Activated CD4-positive, CD25-positive, alpha-beta regulatory T cell (primary cell): ENCODE results near the gene PRSS3.
"Not testable (repeated sequence)": the region's sequence is repeated elsewhere in the genome, so short reads cannot be mapped to it uniquely, and the experiment has no call there.

Source experiments
- DNase-seq, 4 experiments: peaks; one replicate each; lab custom pipeline; 2025; lab: John Stamatoyannopoulos, UW

The PRSS3 gene

DNA sequence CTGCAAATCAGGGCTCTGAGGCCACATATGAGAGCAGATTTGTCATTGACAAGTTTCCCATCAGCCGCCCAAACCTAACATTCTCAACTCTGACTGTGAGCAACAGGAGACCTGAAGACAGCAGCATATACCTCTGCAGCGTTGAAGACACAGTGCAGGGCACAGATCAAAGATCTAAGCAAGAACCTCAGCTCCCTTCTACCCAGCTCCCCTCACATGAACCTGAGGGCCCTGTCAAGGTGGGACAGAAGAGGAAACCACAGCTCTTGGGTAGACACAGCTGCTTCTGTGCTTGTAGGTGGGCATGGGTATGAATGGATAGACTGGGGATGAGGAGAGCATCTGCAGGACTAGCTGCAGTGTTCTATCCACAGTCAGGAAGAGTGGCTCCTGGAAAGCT is 8.7 kb upstream of the PRSS3 start:
- DNase-seq: no peak

- no peak for DNase-seq
Observed at GRCh38 chr9:33787839-33788238, 7.5 kb upstream of the PRSS3 start.

- not testable (repeated sequence) for DNase-seq
Observed at GRCh38 chr9:33789429-33789828, 5.9 kb upstream of the PRSS3 start.

DNA sequence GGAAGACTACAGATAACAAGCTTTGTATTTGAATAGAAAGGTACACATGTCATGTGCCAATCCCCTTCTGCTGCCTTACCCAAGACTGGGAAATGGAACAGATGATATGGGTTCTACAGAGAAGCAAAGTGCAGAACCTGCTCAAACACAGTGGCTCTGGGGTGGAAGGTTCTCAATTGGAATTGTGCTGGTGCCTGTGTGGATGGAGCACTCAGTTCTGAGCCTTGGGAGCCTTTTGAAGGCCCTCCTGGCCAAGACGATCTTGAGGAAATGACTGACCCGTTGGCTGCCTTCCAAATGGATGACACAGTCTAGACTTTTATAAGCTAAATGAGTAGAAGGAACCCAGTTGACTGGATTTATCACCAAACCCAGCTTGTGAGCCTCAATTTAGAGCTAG is 4.2 kb upstream of the PRSS3 start:
- no peak for DNase-seq

DNA sequence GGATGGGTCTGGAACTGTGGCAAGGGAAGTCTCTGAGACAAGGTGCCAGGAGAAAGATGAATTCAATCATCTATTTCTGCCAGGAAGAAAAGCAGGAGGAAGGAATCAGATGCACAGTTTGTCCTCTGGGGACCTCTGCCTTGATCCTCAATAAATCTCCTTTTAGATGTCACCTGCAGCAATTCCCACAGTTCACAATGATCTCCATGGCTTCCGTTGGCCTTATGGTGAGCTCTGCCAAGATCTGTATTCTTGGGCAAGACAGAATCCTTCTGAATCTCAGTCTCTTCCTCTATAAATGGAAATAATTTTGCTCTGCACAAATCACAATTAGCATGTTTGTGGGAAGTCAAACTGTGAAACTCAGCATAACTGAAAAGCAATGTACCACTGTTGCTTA is 1.9 kb upstream of the PRSS3 start:
- DNase-seq: not testable (repeated sequence)

- no peak for DNase-seq
Observed at GRCh38 chr9:33794560-33794959, 801 bp upstream of the PRSS3 start.

DNA sequence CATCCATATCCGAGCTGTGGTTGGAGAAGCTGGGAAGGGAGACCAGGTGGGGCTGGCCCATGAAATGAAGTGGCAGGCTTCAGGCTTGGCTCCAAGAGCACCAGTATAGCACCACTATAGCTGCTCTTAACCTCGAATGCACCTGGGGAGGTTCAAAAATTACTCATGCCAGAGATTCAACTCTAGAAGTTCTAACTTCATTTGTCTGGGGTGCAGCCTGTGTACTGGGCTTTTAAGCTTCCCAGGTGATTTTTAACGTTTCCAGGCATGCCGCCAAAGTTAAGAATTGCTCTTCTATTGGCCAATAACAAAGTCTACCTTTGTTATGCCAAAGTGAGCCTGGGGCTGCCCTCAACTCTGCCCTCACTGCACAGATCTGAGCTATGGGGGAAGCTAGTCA is 458 bp downstream of the PRSS3 start:
- DNase-seq: no peak

DNA sequence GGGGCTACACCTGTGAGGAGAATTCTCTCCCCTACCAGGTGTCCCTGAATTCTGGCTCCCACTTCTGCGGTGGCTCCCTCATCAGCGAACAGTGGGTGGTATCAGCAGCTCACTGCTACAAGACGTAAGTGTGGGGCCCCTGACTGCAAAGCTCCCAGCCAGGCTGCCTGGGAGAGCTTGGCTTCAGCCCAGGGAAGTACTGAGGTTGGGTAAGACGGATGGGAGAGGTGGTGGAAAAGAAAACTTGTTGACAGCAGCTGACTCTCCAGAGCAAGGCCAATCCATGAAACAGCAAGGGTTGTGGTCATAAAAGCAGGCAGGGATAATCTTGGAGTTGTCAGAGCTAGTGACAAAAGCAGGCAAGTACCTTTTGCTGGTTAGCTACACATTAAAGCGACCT is 1.3 kb downstream of the PRSS3 start:
- not testable (repeated sequence) for DNase-seq

GRCh38 chr9:33797837-33798236 is 2.5 kb downstream of the PRSS3 start:
- no peak for DNase-seq

DNA sequence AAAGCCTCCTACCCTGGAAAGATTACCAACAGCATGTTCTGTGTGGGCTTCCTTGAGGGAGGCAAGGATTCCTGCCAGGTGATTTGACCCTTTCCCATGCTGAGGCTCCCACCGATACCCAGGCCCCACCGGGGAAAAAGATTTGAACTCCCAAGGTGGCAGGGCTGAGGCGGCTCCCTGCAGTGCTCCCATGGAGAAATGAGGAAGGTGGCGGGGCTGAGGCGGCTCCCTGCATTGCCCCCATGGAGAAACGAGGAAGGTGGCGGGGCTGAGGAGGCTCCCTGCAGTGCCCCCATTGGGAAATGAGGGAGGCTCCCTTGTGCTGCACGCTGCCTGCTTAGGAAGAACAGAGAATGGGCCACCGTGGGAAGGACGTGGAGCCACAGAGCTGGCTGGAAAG is 3.2 kb downstream of the PRSS3 start:
- DNase-seq: no peak

- no peak for DNase-seq
Observed at GRCh38 chr9:33799928-33800704, 4.8 kb downstream of the PRSS3 start.

DNA sequence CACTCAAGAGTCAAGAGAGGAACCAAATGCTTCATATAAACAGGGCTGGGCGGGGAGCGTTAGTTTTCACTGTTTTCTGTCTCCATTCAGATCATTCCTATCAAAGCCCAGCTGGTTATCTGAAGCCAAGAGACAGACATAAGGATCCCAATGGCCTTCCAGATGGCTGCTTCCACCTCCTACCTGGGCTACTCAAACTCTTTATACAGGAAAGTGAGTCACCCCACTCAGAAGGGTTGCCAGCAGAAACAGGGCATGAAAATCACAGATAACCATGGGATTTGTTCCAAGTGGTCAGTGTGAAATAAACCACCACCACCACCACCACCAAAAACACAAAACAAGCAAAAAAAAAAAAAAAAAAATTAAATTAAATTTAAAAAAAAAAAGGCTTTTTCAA is 5.5 kb downstream of the PRSS3 start:
- DNase-seq: no peak

DNA sequence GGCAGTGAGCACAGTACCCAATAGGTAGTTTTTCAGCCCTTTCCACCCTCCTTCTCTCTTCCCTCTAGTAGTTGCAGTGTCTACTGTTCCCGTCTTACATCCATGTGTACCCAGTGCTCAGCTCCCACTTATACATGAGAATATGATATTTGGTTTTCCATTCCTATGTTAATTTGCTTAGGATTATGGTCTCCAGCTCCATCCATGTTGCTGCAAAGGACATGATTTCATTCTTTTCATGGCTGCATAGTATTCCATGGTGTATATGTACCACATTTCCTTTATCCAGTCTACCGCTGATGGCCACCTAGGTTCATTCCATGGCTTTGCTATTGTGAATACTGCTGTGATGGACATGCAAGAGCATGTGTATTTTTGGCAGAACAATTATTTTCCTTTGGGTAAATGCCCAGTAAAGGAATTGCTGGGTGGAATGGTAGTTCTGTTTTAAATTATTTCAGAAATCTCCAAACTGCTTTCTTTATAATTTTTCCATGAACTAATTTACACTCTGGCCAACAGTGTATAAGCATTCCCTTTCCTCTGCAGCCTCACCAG is 6.7 kb downstream of the PRSS3 start:
- DNase-seq: not testable (repeated sequence)

DNA sequence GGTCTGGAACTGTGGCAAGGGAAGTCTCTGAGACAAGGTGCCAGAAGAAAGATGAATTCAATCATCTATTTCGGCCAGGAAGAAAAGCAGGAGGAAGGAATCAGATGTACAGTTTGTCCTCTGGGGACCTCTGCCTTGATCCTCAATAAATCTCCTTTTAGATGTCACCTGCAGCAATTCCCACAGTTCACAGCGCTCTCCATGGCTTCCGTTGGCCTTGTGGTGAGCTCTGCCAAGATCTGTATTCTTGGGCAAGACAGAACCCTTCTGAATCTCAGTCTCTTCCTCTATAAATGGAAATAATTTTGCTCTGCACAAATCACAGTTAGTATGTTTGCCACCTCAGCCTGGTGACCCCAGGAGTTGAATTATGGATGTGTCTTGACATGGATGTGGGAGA is 8.8 kb downstream of the PRSS3 start:
- DNase-seq: not testable (repeated sequence)

DNA sequence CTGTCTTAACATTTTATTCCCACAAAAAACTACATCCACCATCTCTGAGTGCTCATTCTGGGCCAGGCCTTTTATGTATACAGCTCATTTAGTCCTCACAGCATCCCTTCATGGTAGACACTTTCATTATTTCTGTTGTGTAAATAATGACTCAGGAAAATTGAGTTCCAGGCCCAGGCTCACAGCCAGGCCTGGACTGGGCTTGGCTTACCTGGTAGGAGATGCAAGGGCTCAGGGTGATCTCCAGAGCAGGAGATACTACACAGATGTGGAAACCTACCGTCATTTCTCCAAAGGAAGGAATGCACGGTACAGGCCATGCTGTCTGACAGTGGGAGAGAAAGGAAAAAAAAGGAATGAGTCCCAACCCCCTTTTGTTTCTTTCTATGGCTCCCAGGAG is 11.8 kb downstream of the PRSS3 start:
- DNase-seq: not testable (repeated sequence)

DNA sequence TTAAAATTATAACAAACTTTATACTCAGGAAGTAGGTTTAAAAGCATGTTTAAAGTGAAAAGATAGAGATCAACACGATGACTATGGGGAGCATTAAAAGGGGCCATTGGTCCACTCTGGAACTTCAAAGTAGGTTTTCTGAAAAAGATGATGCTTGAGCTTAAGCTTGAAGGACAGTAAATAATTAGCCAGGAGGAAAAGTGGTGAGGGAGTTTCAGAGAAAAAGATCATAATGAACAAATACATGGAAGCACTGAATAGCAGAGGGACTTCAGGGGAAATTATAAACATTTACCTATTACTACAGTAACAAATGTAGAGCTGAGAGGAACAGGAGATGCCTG is 13.6 kb downstream of the PRSS3 start:
- DNase-seq: not testable (repeated sequence)

- no peak for DNase-seq
Observed at GRCh38 chr9:33809506-33809905, 14.1 kb downstream of the PRSS3 start.

DNA sequence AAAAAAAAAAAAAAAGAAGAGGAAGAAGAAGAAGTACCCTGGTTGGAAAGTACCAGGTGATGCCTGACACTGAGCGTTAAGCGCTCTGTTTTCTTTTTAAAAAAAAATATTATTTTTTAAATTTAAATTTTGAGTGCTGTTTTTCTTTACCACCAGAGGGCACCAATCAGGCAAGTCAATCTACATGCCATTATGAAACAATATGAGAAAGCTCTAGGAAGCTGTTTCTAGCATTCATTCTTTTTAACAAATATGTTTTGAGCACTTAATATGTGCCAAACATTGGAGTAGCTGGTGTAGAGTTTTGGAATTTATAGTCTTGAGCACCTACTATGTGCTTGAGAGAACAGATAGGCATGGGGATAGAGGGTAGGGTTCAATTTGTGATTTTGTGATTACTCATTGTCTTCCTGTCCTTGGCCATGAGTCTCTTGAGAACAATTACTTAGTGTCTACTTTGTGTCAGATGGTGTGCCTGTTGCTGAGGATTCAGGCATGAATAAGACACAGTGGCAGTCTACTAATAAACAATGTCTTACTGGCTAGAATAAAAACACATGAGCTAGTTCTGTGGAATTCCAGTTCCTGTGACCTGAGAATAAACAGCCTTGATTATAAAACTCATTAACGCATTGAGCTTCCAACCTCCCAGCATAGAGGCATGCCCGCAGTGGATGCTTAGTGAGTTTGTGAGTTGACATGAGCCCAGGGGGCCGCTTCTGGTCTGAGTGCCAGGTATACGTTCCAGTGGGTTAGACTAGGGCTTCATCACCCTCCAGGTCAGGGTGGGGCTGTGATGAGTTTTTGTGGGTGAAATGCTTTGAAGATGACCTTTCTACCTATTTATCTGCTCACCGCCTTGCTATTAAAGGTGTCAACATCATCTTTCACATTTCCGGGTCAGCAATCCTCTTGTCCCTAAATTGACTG is 18.6 kb downstream of the PRSS3 start:
- DNase-seq: no peak

- DNase-seq: no peak
Observed at GRCh38 chr9:33815781-33816180, 20.4 kb downstream of the PRSS3 start.

DNA sequence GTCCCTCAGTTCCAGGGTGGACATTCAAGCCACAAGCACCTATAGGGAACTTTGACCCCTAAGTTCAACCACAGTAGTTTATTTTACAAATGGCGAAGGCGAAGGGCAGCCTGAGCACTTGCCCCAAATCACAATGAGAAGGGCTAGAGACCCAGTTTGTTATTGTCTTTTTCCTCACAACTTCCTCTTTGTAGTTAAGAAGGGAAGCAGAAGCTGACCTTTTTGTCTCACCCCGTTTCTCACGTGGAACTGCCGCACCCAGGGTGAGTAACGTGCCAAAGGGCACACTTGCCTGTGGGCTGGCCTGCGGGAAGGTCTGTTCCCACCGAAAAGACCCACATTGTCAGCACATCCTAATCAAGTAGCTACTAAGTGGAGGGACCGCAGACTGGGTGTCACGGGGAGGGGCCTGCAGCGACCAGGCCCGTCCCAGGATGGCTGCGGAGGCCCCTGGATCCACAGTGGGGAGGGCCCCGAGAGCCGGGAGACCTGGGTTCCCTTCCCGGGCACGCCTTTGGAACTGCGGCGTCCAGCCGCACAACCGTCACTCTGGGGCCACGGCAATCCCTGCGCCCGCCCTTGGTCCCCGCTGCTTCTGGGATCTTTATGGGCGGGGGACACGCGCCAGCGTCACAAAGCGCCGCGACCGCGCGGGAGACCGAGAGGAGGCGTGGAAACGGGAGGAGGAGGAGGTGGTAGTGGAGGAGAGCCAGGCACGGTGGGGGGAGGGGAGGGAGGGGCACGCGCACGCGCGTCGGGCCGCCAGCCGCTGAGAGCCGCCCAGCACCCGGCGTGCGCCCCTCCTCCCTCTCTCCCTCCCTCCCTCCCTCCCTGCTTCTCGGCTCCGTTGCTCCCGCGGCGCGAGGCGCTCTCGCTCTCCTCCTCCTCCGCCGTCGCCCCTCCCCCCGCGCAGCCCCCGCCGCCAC is 21.2 kb downstream of the PRSS3 start, which contains the start of gene UBE2R2:
UBE2R2 (plus strand) TSS at position 834 of the 926 bp plus-strand sequence. CDS start 598 bp downstream, outside the sequence.
- peak; percentile 87 to 92 (median 88) for DNase-seq

DNA sequence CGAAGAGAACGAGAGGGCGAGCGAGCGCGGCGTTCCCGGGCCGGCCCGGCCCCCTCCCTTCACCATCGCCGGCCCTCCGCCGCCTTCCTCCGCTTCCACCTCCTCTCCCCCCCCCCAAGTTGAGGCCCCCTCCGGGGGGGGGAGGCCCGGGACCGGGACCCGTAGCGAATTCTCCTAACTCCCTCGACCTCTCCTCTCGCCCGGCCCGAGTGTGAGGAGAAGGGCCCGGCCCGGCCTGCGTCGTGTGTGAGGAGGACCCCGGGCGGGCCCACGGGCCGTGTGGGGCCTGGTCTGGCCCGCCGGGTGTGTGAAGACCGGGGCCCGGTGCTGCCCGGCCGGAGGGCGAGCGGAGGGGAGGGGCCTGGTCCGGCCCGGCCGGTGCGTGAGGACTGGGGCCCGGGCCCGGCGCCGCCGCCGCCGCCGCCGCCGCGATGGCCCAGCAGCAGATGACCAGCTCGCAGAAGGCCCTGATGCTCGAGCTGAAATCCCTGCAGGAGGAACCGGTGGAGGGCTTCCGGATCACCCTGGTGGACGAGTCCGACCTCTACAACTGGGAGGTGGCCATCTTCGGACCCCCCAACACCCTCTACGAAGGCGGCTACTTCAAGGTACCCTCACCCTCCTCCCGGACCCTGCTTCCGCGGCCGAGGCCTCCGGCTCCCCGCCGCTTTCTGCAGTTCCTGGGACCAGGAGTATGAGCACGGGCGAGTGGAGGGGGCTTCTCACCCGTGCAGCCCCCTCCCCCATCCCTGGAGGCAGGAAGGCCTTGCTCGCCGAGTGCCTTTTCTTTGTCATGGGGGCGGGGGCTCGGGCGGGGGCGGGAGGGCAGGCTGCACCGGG is 22.2 kb downstream of the PRSS3 start:
- peak; percentile 15 to 49 (median 44) for DNase-seq
